NCI-H510A treated with DMSO at 0.1 percent for 48 hours (cell line): ENCODE measurements around the gene CHRNB1.

Experiments used
- DNase-seq: peaks from one replicate; lab custom pipeline; 2025; lab: John Stamatoyannopoulos, UW

CHRNB1 gene

GRCh38 chr17:7484919-7485377 lies 40.1 kb downstream of the CHRNB1 start:
- no peak for DNase-seq

- DNase-seq, result no peak
Observed at GRCh38 chr17:7486181-7486580, 41.3 kb downstream of the CHRNB1 start.

- DNase-seq, result no peak
Observed at GRCh38 chr17:7490144-7490543, 45.3 kb downstream of the CHRNB1 start.

- no peak for DNase-seq
Observed at GRCh38 chr17:7491583-7491982, 46.7 kb downstream of the CHRNB1 start.

- no peak for DNase-seq
Observed at GRCh38 chr17:7493941-7494340, 49.1 kb downstream of the CHRNB1 start.

- no peak for DNase-seq
Observed at GRCh38 chr17:7495906-7496434, 51.1 kb downstream of the CHRNB1 start.

GRCh38 chr17:7496470-7497183 lies 51.8 kb downstream of the CHRNB1 start:
- no peak for DNase-seq

- DNase-seq, result no peak
Observed at GRCh38 chr17:7497228-7497627, 52.4 kb downstream of the CHRNB1 start.

- no peak for DNase-seq
Observed at GRCh38 chr17:7497636-7498035, 52.8 kb downstream of the CHRNB1 start.

GRCh38 chr17:7499161-7499560 lies 54.3 kb downstream of the CHRNB1 start:
- DNase-seq, result no peak

GRCh38 chr17:7501729-7502128 lies 56.9 kb downstream of the CHRNB1 start:
- no peak for DNase-seq

- no peak for DNase-seq
Observed at GRCh38 chr17:7502171-7502847, 57.4 kb downstream of the CHRNB1 start.

- no peak for DNase-seq
Observed at GRCh38 chr17:7502987-7503386, 58.1 kb downstream of the CHRNB1 start.

GRCh38 chr17:7503521-7503920 lies 58.7 kb downstream of the CHRNB1 start:
- DNase-seq, result no peak
